OCI-LY3 (cell line): ENCODE results near the gene SPAG4.

ENCODE experiments used
- EZH2phosphoT487 ChIP-seq: fragments of 200-600 bp; shearing (Covaris generic); IDR thresholded peaks from 2 replicates; pipeline ENCODE4 v1.6.1; 2018; ENCODE audit warnings: antibody characterized with exemption, mixed run types, low read depth
- TF ChIP-seq, protein P1 (sequence below): fragments of 200-600, 300-600 bp; sonication (generic); IDR thresholded peaks from 2 replicates; pipeline ENCODE4 v1.5.1; 2014; ENCODE audit warnings: antibody characterized with exemption, low read length, low read depth

GRCh38 chr20:35627121-35627520 is 11.5 kb downstream of the SPAG4 start:
- TF ChIP-seq, protein P1, sequence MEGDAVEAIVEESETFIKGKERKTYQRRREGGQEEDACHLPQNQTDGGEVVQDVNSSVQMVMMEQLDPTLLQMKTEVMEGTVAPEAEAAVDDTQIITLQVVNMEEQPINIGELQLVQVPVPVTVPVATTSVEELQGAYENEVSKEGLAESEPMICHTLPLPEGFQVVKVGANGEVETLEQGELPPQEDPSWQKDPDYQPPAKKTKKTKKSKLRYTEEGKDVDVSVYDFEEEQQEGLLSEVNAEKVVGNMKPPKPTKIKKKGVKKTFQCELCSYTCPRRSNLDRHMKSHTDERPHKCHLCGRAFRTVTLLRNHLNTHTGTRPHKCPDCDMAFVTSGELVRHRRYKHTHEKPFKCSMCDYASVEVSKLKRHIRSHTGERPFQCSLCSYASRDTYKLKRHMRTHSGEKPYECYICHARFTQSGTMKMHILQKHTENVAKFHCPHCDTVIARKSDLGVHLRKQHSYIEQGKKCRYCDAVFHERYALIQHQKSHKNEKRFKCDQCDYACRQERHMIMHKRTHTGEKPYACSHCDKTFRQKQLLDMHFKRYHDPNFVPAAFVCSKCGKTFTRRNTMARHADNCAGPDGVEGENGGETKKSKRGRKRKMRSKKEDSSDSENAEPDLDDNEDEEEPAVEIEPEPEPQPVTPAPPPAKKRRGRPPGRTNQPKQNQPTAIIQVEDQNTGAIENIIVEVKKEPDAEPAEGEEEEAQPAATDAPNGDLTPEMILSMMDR = no peak
- no peak for TF ChIP-seq EZH2phosphoT487
